Activated T-helper 1 cell treated with anti-CD3 and anti-CD28 coated beads, Interleukin-12 subunit alpha, Interleukin-12 subunit beta, Interleukin-2, Interleukin-4 antibody, amounts not matched to agents 30 ng/mL and 10 ng/mL and 1 ng/mL, durations not matched to agents 14 hours and 24 hours and 36 hours (primary cell): ENCODE results near the gene PPP1R3E. TPM values are rescaled to one million over a fixed set of nuclear protein-coding genes. Genes with fewer than 3 reads are reported as not detected.

Experiments used
- DNase-seq: peaks from one replicate; pipeline ENCODE4 v3.0.0; 2021; ENCODE audit warnings: low spot score
- H3K27ac Mint-ChIP-seq: one replicate; pipeline ENCODE4 v1.8.0; 2021; ENCODE audit warnings: mild to moderate bottlenecking, mixed read lengths
- H3K27me3 Mint-ChIP-seq: one replicate; pipeline ENCODE4 v1.8.0; 2022; ENCODE audit warnings: mild to moderate bottlenecking, moderate library complexity, mixed read lengths; ENCODE audit not compliant: insufficient read depth
- H3K36me3 Mint-ChIP-seq: one replicate; pipeline ENCODE4 v1.8.0; 2021; ENCODE audit warnings: low read depth, mixed read lengths
- H3K4me1 Mint-ChIP-seq: one replicate; pipeline ENCODE4 v1.8.0; 2021; ENCODE audit warnings: low read depth, mixed read lengths
- H3K4me3 Mint-ChIP-seq: one replicate; pipeline ENCODE4 v1.8.0; 2021; ENCODE audit warnings: mild to moderate bottlenecking, moderate library complexity, mixed read lengths
- H3K9me3 Mint-ChIP-seq: one replicate; pipeline ENCODE4 v1.8.0; 2021; ENCODE audit warnings: mixed read lengths
- intact Hi-C: fragments of 100-400 bp; cut with micrococcal nuclease; formaldehyde crosslinking; loops from one replicate; pipeline ENCODE4 v1.15.1; 2024
- total RNA-seq: library from RNA; stranded (reverse); gene quantifications from 2 replicates; pipeline ENCODE4 v1.2.3, GENCODE V29; 2022

Gene PPP1R3E, protein sequence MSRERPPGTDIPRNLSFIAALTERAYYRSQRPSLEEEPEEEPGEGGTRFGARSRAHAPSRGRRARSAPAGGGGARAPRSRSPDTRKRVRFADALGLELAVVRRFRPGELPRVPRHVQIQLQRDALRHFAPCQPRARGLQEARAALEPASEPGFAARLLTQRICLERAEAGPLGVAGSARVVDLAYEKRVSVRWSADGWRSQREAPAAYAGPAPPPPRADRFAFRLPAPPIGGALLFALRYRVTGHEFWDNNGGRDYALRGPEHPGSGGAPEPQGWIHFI
- total RNA-seq: 16.6 and 17.3 TPM in 2 replicates

DNA sequence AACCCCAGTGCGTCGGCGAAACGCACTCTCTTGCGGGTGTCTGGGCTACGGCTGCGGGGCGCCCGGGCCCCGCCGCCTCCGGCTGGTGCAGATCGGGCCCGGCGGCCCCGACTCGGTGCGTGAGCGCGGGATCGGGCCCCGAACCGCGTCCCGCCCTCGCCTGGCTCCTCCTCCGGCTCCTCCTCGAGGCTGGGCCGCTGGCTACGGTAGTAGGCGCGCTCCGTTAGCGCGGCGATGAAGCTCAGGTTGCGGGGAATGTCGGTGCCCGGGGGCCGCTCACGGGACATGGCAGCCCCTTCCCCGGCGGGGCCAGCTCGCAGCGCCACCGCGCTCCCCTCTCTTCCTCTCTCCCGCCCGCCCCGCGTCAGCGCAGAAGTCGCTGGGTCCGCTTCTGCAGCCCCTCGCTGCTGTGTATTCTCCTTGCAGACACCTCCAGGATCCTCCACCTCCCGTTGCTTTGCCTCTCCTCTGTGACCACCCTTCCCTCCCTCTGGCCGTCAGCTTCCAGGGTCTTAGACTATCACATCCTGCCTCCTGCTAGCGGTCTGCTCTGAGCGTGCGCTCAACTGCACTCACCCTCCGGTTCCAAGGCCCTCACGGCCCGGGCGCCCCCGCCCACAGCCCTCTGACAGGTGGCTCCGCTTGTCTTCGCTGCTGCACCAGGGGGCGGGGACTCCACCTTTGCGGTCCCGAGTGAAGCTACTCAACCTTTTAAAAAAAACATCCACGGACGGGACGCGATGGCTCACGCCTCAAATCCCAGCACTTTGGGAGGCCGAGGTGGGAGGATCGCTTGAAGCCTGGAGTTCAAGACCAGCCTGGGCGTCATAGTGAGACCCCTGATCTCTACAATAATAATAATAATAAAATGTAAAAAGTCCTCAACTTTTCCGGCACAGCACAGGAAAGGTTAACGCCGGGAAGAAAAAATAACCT, at the start of gene PPP1R3E:
Gene PPP1R3E, minus strand, starts transcription at position 570 of the 936 bp plus-strand sequence. Its CDS starts 283 bp downstream, at position 287.
- Mint-ChIP-seq H3K27ac (peak within 1 kb of the TSS; percentile 100), H3K36me3 (peaks cover 3% of the 10 kb centered on the region), H3K4me3 (peak within 1 kb of the TSS; percentile 99), H3K9me3 (no peaks in the 10 kb centered on the region), H3K27me3 (no peaks in the 10 kb centered on the region), H3K4me1 (peaks cover 35% of the 10 kb centered on the region)
- intact Hi-C loops: loop anchor here (2.0 to 5.0 kb wide), 2 partner anchors 248 to 715 kb away; partner anchors contain the start of genes DAD1 and ZFHX2
- DNase-seq: peak; percentile 78

DNA sequence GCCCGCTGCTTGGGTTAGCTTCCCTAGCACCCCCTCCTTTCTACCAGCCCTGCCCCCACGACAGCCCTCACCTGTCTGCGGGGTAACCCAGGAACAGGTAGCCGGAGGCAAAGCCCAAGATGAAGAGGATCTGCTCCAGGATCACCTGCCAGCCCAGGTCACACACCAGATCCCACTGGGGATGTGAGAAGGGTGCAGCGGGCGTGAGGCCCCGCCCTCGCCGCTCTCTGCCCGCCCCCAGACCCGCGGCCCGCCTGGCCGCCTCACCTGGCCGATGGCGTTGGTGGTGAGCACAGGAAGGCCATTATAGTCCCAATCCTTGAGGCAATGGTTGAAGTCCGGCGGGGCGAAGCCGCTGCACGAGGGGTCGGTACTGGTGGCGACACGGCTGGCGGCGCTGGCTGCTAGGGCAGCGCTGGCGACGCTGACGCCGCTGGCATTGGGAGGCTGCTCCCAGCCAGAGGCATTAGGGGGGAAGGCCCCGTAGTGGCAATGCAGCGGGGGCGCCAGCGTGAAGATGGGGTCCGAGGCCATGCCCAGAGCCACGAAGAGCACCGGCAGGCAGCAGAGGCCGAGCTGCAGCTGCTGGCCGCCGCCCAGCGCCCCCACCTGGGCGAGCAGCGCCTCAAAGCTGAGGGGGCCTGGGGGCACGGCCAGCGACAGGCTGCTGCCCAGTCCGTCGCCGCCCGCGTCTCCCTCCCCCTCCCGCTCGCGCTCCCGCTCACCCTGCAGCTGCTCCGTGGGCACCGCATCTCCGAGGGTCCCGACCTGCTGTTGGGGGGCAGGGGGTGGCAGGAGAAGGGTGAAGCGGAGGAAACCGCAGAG, 49.2 kb upstream of the PPP1R3E start:
- Mint-ChIP-seq H3K27me3 (peaks cover 32% of the 10 kb centered on the region), H3K4me1 (peaks cover 5% of the 10 kb centered on the region), H3K4me3 (peak overlapping the region; percentile 76), H3K27ac (no peak overlapping the region), H3K36me3 (no peaks in the 10 kb centered on the region), H3K9me3 (no peaks in the 10 kb centered on the region)
- intact Hi-C loops: loop anchor here (2.0 kb wide), 1 partner anchor 23 kb away; no protein-coding TSS in a partner anchor
- DNase-seq: no peak

DNA sequence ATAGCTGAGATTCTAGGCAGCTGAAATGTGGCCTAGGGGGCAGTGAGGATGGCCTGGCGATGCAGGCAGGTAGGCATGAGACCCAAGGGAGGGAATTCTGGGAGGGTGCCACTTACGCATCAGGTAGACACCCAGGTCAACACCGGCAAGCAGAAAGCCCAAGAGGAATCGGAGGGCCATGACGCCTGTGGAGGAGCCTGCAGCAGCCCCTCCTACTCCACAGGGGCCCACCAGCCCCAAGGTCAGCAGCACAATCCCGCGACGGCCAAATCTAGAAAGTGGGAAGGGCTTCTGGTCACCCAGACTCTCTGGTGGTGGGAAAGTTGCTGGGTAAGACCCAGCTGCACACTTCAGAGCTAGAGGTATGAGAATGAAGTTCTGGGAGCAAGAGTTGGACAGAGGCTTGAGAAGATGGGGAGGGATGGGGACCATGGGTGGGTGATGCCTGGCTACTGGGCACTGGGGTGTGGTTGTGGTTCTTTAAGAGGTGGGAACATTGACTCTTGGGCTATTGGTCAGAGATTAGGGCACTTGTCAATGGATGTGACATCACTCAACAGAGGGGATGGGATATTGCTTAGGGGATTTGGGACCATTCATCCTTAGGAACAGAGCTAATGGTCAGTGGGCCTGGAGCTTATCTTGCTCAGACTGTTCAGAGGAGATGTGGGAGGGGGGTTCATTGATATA, 46.6 kb upstream of the PPP1R3E start:
- Mint-ChIP-seq H3K27me3 (peaks cover 35% of the 10 kb centered on the region), H3K36me3 (no peaks in the 10 kb centered on the region), H3K4me1 (peaks cover 5% of the 10 kb centered on the region), H3K27ac (no peak overlapping the region), H3K4me3 (no peak overlapping the region), H3K9me3 (no peaks in the 10 kb centered on the region)
- intact Hi-C loops: no loop called here
- DNase-seq: no peak

DNA sequence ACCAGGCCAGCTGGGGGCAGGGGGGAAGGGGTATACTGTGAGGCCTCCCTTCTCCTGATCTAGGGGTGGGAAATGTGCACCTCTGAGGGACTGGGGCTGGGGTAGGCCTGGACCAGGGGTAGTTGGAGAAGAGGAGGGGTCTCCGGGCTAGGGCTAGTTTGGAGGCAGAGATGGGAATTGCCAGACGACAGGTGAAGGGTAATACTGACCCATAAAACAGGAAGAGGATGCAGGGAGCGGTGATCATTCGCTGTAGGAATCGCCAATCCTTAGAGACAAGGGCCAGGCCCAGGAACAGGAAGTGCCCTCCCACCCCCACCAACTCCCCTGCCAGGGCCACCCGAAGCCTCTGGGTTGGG, 45.6 kb upstream of the PPP1R3E start:
- no peaks in the 10 kb centered on the region for H3K9me3 Mint-ChIP-seq
- peaks cover 27% of the 10 kb centered on the region for H3K27me3 Mint-ChIP-seq
- no peak for DNase-seq
- intact Hi-C loops: no loop called here
- no peaks in the 10 kb centered on the region for H3K36me3 Mint-ChIP-seq
- H3K4me3 Mint-ChIP-seq: no peak overlapping the region
- peaks cover 5% of the 10 kb centered on the region for H3K4me1 Mint-ChIP-seq
- H3K27ac Mint-ChIP-seq: no peak overlapping the region

DNA sequence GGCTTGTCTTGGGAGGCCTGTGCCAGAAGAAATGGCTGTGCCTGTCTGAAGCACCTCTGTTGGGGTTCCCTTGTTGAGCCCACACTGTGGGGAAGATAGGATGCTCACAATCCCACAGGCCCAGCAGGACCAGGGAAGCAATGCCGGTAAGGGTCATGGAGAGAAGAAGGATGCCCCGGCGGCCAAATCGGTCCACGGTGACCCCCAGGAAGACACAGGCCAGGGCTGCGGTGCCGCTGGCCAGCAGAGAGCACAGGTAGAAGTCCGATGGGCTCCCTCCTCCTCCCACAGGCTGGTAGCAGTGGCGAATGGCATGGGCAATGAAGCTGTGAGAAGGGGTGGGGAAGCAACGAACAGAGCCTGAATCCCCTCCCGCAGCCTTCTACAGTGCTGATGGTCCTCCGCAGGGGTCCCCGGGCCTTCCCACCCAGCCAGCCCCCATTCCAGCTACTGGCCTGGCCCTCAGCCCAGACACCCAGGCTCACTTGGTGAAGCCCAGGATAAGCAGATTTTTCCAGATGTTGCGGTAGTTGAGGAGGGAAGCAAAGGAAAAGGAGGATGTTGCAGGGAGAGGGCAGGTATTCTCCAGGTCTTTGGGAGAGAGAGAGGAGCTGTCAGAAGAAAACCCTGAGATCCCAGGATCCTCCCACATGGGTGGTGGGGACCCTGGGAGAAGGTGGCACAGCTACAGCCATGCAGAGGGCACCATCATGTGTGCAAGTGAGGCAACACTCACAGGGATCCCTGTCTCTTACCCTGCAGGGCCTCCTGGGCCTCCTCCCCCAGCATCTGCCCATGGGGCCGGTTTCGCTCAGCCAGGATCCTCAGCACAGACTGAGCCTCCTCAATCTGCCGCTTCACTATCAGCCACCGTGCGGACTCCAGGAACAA, 45.0 kb upstream of the PPP1R3E start:
- Mint-ChIP-seq H3K36me3 (no peaks in the 10 kb centered on the region), H3K27me3 (peaks cover 27% of the 10 kb centered on the region), H3K4me3 (no peak overlapping the region), H3K4me1 (no peaks in the 10 kb centered on the region), H3K27ac (no peak overlapping the region), H3K9me3 (no peaks in the 10 kb centered on the region)
- intact Hi-C loops: no loop called here
- no peak for DNase-seq

DNA sequence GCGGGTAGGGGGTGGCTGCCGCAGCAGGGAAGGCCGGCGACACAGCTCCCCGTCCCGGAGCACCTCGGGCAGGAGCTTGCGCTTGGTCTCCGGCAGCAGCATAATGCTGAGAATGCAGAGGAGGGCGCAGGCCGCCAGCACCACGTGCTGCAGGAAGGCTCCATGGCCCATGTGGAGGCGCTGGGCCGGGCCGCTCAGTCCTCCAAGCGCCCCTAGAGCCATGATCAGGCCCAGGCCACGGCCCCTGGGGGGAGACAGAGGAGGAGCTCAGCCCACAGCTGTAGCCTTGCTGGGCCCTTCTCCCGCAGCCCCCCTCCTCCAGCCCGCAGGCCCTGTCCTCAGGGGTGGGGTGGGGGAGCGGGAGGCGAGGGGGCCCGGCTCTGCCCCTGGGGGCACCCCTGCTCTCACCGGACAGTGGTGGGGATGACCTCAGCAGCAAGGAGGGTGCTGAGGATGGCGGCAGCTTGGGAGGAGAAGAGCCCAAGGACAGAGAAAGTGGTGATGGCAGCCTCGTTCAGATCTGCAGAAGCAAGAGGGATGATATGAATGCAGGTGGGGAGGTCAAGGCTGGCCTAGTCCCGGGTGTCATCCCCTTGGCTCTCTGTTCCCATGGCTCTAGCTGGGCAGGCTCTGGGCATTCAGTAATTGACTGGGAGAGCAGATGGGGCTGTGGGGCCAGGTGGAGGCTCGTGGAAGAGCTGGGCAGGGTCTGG, 44.2 kb upstream of the PPP1R3E start:
- Mint-ChIP-seq H3K4me3 (no peak overlapping the region), H3K9me3 (no peaks in the 10 kb centered on the region), H3K4me1 (no peaks in the 10 kb centered on the region), H3K27ac (no peak overlapping the region), H3K27me3 (peaks cover 28% of the 10 kb centered on the region), H3K36me3 (no peaks in the 10 kb centered on the region)
- intact Hi-C loops: no loop called here
- no peak for DNase-seq

DNA sequence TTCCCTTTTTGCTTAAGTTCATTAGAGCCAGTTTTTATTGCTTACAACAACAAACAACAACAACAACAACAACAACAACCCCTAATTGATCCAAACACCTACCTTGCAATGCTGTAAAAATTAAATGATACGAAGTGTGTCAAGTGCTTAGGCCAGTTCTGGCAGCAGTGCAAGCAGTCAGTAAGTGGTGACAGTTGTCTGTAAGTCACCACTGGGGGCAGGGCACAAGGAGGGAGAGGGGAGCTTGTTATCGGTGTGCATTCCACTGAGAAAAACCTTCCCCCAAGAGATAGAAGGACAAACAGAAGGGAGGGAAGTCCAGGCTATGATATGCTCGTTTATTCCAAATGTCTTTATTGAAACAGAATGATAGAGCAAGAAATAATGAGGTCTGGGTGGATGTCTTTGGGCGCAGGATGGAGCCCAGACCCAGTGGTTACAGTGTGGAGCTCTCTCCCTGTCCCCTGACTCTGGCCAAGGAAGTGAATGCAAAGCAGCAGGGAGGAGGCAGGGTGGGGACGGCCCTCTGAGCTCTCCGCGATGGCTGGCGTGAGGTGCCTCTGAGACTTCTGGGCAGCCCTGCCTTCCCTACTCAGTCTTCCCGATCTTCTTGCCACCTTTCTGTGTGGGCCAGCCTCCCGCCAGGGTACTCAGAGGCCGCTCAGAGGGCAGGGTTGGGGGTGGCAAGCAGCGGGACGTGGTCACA, 43.5 kb upstream of the PPP1R3E start:
- no peak overlapping the region for H3K4me3 Mint-ChIP-seq
- no peaks in the 10 kb centered on the region for H3K9me3 Mint-ChIP-seq
- no peaks in the 10 kb centered on the region for H3K4me1 Mint-ChIP-seq
- intact Hi-C loops: no loop called here
- DNase-seq: no peak
- H3K27me3 Mint-ChIP-seq: peaks cover 25% of the 10 kb centered on the region
- H3K36me3 Mint-ChIP-seq: no peaks in the 10 kb centered on the region
- no peak overlapping the region for H3K27ac Mint-ChIP-seq

DNA sequence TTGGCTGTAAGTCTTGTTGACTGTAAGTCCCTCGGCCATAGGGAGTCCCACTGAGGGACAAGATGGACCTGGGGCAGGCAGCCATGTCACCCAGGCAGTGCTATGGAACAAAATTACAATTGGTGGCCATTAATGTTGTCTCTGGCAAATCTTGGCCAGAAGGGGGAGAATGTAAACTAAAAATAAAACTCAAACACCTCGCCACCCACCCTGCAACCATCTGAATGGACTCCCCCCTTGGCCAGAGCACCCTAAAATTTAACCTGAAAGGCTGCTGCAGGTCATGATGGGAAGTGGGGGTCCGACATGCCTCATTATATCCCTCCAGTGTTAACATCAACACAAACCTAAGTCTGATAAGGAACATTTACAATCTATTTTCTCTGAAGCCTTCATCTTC, 41.8 kb upstream of the PPP1R3E start:
- intact Hi-C loops: no loop called here
- no peak for DNase-seq
- H3K4me1 Mint-ChIP-seq: no peaks in the 10 kb centered on the region
- no peak overlapping the region for H3K27ac Mint-ChIP-seq
- no peak overlapping the region for H3K4me3 Mint-ChIP-seq
- no peaks in the 10 kb centered on the region for H3K9me3 Mint-ChIP-seq
- peaks cover 21% of the 10 kb centered on the region for H3K27me3 Mint-ChIP-seq
- no peaks in the 10 kb centered on the region for H3K36me3 Mint-ChIP-seq

DNA sequence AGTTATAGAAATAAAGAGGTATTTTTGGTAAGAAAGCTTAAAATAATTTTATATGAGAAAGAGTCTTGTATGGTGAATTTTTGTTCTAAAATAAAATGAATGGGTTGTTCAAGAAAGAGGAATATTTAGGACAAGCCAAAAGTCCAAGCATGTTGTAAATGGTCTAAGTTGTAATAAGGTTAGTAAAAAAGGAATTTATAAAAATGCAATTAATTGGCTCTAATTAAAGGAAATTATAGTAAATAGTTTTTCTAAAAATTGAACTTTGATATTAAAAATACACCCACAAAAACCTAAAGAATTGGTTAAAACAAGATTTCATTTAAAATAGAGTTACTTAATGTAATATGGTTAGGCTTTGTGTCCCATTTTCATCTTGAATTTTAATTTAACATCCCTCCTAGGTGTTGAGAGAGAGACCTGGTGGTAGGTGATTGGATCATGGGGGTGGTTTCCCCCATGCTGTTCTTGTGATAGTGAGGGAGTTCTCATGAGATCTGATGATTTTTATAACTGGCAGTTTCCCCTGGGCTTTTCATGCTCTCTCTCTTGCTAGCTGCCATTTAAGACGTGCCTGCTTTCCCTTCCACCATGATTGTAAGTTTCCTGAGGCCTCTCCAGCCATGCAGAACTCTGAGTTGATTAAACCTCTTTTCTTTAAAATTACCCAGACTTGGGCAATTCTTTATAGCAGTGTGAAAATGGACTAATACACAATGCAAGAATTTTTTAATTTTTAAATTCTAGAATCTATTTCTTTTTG, 37.0 kb upstream of the PPP1R3E start:
- intact Hi-C loops: no loop called here
- Mint-ChIP-seq H3K9me3 (no peaks in the 10 kb centered on the region), H3K36me3 (no peaks in the 10 kb centered on the region), H3K27ac (no peak overlapping the region), H3K4me1 (no peaks in the 10 kb centered on the region), H3K4me3 (no peak overlapping the region), H3K27me3 (peaks cover 36% of the 10 kb centered on the region)
- DNase-seq: no peak

DNA sequence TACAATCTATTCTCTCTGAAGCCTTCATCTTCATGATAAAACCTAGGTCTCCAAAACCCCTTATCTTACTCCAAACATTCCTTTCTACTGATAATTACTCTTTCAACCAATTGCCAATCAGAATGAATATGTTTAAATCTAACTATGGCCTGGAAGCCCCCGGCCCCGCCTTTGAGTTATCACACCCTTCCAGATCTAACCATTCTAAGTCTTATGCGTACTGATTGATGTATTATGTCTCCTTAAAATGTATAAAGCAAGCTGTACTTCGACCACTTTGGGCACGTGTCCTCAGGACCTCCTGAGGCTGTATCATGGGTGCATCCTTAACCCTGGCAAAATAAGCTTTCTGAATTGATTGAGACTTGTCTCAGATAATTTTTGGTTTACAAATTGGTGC, 33.0 kb upstream of the PPP1R3E start:
- H3K27ac Mint-ChIP-seq: no peak overlapping the region
- no peak for DNase-seq
- H3K27me3 Mint-ChIP-seq: peaks cover 27% of the 10 kb centered on the region
- H3K9me3 Mint-ChIP-seq: no peaks in the 10 kb centered on the region
- no peaks in the 10 kb centered on the region for H3K36me3 Mint-ChIP-seq
- intact Hi-C loops: no loop called here
- H3K4me3 Mint-ChIP-seq: no peak overlapping the region
- H3K4me1 Mint-ChIP-seq: no peaks in the 10 kb centered on the region
